ENCODE measurements around the gene NYAP1.

- no peak for TF ChIP-seq CTCF (conservative IDR thresholded peaks at IDR 0.05; ENCODE audit: low read length)
- TF ChIP-seq EZH2phosphoT487 (IDR thresholded peaks at IDR 0.05; ENCODE audit: borderline replicate concordance, low read depth, low read length) = no peak
Measured at GRCh38 chr7:100476101-100476780, 7.5 kb upstream of the NYAP1 start.
